Measurements from ENCODE around the gene CFAP410.
A peak's percentile ranks its signal among the peaks of the same experiment; 100 is the strongest.
"Not testable (repeated sequence)": the region's sequence is repeated elsewhere in the genome, so short reads cannot be mapped to it uniquely, and the experiment has no call there.

Gene CFAP410

DNA sequence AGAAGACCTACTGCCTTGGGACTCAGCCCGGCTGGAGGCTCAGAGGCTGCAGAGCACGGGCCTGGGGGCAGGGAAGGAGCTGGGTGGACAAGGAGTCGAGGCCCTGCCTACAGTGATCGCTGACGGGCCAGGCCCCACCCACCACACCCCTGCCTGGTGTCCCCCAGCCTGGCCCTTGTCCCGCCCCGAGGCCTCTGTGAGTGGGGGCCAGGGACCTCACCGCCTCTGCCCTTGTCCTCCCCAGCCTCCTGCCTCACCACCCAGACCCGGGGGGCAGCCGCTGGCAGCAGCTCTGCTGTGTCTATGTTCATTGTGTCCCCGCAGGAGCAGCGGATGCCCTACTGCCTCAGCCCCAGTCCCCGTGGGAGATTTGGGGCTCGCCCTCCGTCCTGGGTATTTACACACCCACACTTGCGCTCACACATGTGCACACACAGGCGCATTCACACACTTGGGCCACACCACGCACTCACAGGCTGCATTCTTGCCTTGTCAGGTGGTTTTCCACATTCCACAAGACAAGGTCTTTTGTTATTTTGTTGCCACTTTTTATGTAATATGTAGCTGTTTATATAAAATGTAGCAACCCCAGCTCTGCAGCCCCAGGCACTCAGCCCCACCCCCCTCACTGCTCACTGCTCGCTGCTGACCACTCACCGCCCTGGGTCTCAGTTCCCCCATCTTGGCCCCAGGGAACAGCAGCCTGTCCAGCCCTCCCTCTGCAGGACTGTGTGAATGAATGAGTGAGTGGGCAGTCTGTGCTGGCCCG lies 32.1 kb downstream of the CFAP410 start:
- DNase-seq: no peak
- intact Hi-C loops (cut with DNase I): no loop called here

GRCh38 chr21:44305691-44306090 lies 33.5 kb downstream of the CFAP410 start:
- peak in 9 of 42 donors; percentile 33 to 65 (median 51) for DNase-seq
- intact Hi-C loops (cut with DNase I): no loop called here

GRCh38 chr21:44304877-44305293 lies 34.3 kb downstream of the CFAP410 start:
- intact Hi-C loops (cut with DNase I): no loop called here
- DNase-seq: peak; percentile 60 to 90 (median 78)

GRCh38 chr21:44304011-44304616 lies 35.1 kb downstream of the CFAP410 start:
- intact Hi-C loops (cut with DNase I): no loop called here
- peak in 16 of 42 donors; percentile 25 to 66 (median 42) for DNase-seq

GRCh38 chr21:44303490-44303981 lies 35.7 kb downstream of the CFAP410 start:
- intact Hi-C loops (cut with DNase I): no loop called here
- DNase-seq: no peak

DNA sequence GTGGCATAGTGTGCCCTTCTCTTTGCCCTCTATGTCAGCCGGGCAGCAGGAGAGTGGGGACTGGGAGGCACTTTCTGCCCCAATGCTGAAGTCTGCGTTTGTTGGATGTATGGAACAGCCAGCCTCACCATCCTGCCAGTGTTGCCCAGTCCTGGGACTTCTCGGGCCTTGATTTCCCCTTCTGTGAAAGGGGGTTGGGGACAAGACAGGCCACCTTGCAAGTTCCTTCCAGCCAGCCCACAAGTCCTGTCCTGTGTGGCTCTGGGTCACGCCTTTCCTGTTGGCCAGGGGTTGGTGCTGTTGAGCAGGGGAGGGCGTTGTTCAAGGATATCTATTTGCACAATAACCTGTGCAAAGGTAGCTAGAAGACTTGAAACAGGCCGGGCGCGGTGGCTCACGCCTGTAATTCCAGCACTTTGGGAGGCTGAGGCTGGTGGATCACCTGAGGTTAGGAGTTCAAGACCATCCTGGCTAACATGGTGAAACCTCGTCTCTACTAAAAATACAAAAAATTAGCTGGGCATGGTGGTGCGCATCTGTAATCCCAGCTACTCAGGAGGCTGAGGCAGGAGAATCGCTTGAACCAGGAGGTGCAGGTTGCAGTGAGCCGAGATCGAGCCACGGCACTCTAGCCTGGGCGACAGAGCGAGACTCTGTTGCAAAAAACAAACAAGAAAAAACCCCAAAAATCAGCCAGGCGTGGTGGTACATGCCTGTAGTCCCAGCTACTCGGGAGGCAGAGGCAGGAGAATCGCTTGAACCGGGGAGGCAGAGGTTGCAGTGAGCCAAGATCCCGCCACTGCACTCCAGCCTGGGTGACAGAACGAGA lies 36.4 kb downstream of the CFAP410 start:
- DNase-seq: peak in 2 of 42 donors; percentile 24 to 42
- intact Hi-C loops (cut with DNase I): not testable (repeated sequence)

GRCh38 chr21:44301961-44302406 lies 37.2 kb downstream of the CFAP410 start:
- intact Hi-C loops (cut with DNase I): no loop called here
- peak in 9 of 42 donors; percentile 21 to 56 (median 33) for DNase-seq

DNA sequence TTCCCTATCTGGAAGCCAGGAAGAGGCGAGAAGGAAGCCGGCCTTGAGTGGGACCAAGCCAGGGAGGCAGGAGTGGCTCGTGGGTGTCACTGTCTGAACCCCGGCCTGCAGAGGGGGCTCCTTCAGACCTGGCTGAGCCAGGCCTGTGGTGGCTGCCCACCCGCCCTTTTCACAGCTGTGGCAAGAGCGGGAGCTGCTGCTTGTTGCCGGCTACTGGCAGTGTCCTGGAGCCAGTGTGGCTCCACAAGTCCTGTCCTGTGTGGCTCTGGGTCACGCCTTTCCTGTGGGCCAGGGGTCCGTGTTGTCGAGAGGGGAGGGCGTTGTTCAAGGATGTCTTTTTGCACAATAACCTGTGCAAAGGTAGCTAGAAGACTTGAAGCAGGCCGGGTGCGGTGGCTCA lies 38.0 kb downstream of the CFAP410 start:
- intact Hi-C loops (cut with DNase I): no loop called here

GRCh38 chr21:44300262-44300959 lies 38.8 kb downstream of the CFAP410 start:
- intact Hi-C loops (cut with DNase I): no loop called here
- peak in 38 of 42 donors; percentile 41 to 82 (median 62) for DNase-seq

More for the DNA sequence above, 38.0 kb downstream of the CFAP410 start:
- DNase-seq: no peak

DNA sequence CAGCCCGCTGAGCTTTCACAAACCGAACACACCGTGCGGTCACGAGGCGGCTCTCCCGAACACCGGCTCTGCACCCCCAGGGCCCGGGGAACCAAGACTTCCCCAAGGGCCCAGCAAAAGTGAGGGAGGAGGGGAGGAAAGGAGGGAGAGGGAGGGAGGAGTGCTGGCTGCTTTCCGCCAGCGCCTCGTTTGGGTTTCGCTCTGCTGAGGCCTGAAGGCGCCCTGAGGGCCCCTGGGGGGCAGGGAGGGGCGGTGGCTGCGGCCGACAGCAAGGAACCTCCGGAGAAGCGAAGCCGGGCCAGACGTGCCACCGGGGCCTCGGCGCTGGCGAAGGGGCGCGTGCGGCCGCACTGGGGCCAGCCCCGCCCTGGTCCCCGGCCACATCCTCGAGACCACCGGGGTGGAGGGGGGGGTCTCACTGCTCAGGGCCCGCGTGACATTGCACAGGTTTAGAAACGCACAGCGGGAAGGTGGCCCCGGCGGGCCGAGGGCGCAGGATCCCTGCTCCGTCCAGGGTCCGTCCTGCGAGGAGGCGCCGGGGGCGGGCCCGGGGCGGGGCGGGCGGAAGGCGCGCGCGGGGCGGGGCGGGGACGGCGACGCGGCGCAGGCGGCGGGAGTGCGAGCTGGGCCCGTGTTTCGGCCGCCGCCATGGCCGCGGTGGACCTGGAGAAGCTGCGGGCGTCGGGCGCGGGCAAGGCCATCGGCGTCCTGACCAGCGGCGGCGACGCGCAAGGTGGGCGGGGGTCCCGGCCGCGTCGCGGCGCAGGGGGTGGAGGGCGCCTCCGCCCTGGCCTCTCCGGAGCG lies 39.5 kb downstream of the CFAP410 start, which contains the start of gene PFKL:
Gene PFKL, plus strand, starts transcription at position 596 of the 804 bp plus-strand sequence. Its CDS starts 53 bp downstream, at position 649.
- peak in 40 of 42 donors; percentile 33 to 84 (median 66) for DNase-seq
- intact Hi-C loops (cut with DNase I): no loop called here

DNA sequence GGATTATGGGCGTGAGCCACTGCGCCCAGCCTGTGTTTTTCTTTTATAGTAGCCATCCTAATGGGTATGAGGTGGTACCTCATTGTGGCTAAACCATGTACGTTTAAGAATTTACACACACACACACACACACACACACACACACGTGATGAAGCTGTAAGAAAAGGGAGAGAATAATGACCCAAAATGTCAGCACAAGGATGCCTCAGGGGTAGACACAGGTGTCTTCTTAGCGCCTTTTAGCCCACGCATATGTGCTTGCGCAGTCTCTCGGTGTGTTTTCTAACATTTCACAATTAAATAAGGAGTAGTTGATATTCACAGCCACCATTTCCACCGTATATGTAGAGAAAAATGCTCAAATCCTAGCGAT lies 40.1 kb downstream of the CFAP410 start:
- no peak for DNase-seq
- intact Hi-C loops (cut with DNase I): no loop called here

DNA sequence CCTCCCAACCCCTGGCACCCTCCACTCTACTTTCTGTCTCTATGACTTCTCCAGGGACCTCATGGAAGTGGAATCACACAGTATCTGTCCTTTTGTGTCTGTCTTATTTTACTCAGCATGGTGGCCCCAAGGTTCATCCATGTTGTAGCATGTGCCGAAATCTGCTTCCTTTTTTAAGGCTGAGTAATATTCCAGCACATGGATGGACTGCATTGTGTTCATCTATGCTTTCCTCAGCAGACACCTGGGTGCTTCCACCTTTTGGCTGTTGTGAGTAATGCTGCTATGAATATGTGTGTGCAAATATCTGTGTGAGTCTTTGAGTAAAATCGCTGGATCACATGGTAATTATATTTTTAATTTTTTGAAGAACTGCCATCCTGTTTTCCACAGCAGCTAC lies 40.9 kb downstream of the CFAP410 start:
- DNase-seq: no peak
- intact Hi-C loops (cut with DNase I): no loop called here

DNA sequence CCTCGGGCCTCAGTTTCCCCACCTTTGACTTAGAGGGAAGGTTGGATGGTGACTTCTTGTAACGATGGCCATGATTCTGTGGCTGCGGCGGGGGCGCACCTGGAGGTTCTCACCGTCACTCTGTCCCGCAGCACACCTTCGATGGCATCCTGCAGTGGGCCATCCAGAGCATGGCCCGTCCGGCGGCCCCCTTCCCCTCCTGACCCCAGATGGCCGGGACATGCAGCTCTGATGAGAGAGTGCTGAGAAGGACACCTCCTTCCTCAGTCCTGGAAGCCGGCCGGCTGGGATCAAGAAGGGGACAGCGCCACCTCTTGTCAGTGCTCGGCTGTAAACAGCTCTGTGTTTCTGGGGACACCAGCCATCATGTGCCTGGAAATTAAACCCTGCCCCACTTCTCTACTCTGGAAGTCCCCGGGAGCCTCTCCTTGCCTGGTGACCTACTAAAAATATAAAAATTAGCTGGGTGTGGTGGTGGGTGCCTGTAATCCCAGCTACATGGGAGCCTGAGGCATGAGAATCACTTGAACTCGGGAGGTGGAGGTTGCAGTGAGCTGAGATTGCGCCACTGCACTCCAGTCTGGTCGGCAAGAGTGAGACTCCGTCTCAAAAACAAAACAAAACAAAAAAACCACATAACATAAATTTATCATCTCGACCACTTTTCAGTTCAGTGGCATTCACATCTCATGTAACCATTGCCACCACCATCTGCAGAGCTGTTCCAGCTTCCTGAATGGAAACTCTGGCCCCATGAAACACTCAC lies 41.5 kb downstream of the CFAP410 start:
- DNase-seq: peak; percentile 82 to 96 (median 90)
- intact Hi-C loops (cut with DNase I): no loop called here

DNA sequence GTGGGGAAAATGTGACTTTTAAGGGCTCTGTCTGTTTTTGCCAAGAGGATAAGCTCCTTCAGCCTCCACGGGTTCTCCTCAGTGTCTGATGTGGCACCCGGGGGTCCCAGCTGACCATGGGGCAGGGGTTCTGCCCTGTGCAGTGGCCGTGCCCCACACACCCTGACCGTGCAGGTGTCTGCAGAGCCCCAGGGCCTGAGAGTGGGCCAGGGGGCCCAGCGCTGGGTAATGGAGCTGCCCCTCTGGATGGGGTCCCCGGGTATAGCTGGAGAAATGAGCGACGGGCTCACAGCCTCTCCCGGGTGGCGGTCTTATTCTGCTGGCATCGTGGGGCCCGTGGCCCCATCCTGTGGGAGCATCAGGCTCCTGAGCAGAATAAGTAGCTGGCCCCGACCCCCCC lies 42.3 kb downstream of the CFAP410 start:
- intact Hi-C loops (cut with DNase I): no loop called here
- DNase-seq: no peak

DNA sequence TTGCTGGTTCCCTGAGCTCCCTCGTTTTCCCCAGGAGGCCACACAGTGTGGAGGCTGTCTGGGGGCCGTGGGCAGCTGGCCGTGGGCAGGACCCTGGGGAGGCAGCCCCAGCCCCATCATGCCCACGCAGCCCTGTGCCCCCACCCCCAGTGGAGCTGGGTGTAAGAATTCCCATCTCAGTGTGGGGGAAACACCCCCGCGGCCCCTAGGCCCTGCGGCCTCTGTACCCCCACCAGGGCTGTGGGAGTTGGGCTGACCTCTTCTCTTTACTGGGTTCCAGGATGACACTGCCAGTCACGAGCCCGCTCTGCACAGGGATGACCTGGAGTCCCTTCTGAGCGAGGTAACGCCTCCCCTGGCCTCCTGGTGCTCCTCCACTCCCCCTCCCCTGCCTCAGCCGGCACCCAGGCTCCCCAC lies 43.1 kb downstream of the CFAP410 start:
- DNase-seq: no peak

GRCh38 chr21:44295646-44296045 lies 43.5 kb downstream of the CFAP410 start:
- intact Hi-C loops (cut with DNase I): no loop called here
- no peak for DNase-seq

More for the DNA sequence above, 43.1 kb downstream of the CFAP410 start:
- intact Hi-C loops (cut with DNase I): no loop called here

GRCh38 chr21:44295163-44295573 lies 44.0 kb downstream of the CFAP410 start:
- DNase-seq: no peak
- intact Hi-C loops (cut with DNase I): no loop called here
